Uterus (tissue), 4 donors: Measurements from ENCODE around the gene OR6B3. TPM values are rescaled to one million over a fixed set of nuclear protein-coding genes. Genes with fewer than 3 reads are reported as not detected.

Experiments used
- DNase-seq, 2 donors: peaks; one replicate each; pipeline ENCODE4 v3.0.0-alpha.2; 2019 to 2020
- H3K27ac ChIP-seq, 2 donors: fragments of 200-600 bp; sonication (generic); 1 replicate in 1 of 2; 2 replicates in 1 of 2; pipeline ENCODE4 v1.5.1; 2016 to 2018
- H3K27me3 ChIP-seq, 2 donors: fragments of 200-600 bp; sonication (generic); one replicate each; pipeline ENCODE4 v1.5.1; 2018 to 2019; ENCODE audit warnings: control low read depth in 1 of 2
- H3K36me3 ChIP-seq, 2 donors: fragments of 200-600 bp; sonication (generic); one replicate each; pipeline ENCODE4 v1.5.1; 2019; ENCODE audit warnings: control low read depth in 1 of 2
- H3K4me1 ChIP-seq, 2 donors: fragments of 200-600 bp; sonication (generic); one replicate each; pipeline ENCODE4 v1.5.1; 2018 to 2019; ENCODE audit warnings: control low read depth in 1 of 2
- H3K4me3 ChIP-seq, 2 donors: fragments of 200-600 bp; sonication (generic); 1 replicate in 1 of 2; 2 replicates in 1 of 2; pipeline ENCODE4 v1.5.1; 2018 to 2019; ENCODE audit warnings: mild to moderate bottlenecking in 1 of 2
- H3K9me3 ChIP-seq, 2 donors: fragments of 200-600 bp; sonication (generic); one replicate each; pipeline ENCODE4 v1.5.1; 2019; ENCODE audit warnings: control low read depth in 1 of 2
- POLR2A ChIP-seq, 2 donors: fragments of 450-650 bp; IDR thresholded peaks; one replicate each; pipeline ENCODE4 v1.6.1; 2016; ENCODE audit warnings: antibody characterized with exemption in 2 of 2, mild to moderate bottlenecking in 1 of 2, moderate library complexity in 1 of 2
- intact Hi-C: fragments of 100-400 bp; cut with DNase I; formaldehyde crosslinking; loops from one replicate; pipeline ENCODE4 v1.15.1; 2023; ENCODE audit warnings: low total_unique reads
- total RNA-seq, 4 donors: library from RNA; depleted of rRNA in 3 of 4; stranded (reverse); fragments of >200 nt in 3 of 4; gene quantifications; one replicate each; pipeline versions ENCODE4 v1.1.0 to v1.2.4, GENCODE V29; 2014 to 2023
- TF ChIP-seq, protein P1 (sequence below), 4 experiments: fragments of 200-600 bp in 2 of 4; fragments of 450-650 bp in 2 of 4; sonication (generic) in 2 of 4; IDR thresholded peaks; one replicate each; pipeline ENCODE4 v1.5.1; 2016 to 2019; ENCODE audit warnings: antibody characterized with exemption in 4 of 4, mild to moderate bottlenecking in 2 of 4, moderate library complexity in 1 of 4
- donor health status: DM: yes; HTN: yes; CAD: no.

Gene OR6B3
- total RNA-seq, 4 donors from 2014 or later = not detected

- Histone ChIP-seq H3K4me1 (no peaks in the 10 kb centered on the region), H3K4me3 (no peak overlapping the region), H3K27me3 (no peaks in the 10 kb centered on the region), H3K27ac (no peak overlapping the region), H3K36me3 (no peaks in the 10 kb centered on the region), H3K9me3 (no peaks in the 10 kb centered on the region)
- TF ChIP-seq POLR2A (IDR thresholded peaks at IDR 0.05) = no peak
- TF ChIP-seq, protein P1, sequence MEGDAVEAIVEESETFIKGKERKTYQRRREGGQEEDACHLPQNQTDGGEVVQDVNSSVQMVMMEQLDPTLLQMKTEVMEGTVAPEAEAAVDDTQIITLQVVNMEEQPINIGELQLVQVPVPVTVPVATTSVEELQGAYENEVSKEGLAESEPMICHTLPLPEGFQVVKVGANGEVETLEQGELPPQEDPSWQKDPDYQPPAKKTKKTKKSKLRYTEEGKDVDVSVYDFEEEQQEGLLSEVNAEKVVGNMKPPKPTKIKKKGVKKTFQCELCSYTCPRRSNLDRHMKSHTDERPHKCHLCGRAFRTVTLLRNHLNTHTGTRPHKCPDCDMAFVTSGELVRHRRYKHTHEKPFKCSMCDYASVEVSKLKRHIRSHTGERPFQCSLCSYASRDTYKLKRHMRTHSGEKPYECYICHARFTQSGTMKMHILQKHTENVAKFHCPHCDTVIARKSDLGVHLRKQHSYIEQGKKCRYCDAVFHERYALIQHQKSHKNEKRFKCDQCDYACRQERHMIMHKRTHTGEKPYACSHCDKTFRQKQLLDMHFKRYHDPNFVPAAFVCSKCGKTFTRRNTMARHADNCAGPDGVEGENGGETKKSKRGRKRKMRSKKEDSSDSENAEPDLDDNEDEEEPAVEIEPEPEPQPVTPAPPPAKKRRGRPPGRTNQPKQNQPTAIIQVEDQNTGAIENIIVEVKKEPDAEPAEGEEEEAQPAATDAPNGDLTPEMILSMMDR (IDR thresholded peaks at IDR 0.05) = no peak
- DNase-seq = no peak
- intact Hi-C loops = no loop called here
These were observed 3.4 kb upstream of the OR6B3 start for GRCh38 chr2:240056678-240057077.

DNA sequence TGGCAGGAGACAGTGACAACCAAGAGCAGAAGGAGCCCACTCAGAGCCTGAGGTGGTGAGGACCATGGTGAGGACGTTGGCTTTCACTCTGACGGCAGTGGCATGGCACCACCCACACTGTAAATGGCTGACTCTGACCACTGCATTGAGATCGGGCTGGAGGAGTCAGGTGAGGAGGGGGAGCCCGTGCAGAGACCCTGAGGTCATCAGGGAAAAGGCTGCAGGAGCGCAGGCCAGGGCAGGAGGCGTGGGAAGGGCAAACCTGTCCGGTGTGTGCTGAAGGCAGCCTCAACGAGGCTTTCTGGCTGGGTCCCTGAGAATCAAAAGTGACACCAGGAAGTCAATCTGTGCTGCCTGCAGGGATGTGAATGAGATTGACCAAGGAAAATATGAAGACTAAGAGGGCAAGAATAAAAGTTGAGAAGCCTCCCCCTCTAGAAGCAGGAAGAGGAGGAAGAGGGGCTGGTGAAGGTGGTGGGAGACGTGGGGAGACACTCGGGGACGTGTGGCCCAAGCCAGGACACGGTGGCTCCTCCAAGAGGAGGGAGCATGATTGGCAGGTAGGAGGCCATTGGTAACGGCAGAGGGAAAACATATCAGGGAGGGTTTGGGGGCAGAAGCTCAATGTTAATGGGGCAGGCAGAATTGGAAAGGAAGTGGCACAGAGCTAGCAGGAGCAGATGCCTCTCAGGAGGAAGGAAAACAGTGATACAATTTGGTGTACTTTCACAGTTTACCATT lies 2.0 kb upstream of the OR6B3 start:
- Histone ChIP-seq H3K27ac (no peak overlapping the region), H3K27me3 (peaks cover 0 to under 1% of the 10 kb centered on the region in 2 donors)

DNA sequence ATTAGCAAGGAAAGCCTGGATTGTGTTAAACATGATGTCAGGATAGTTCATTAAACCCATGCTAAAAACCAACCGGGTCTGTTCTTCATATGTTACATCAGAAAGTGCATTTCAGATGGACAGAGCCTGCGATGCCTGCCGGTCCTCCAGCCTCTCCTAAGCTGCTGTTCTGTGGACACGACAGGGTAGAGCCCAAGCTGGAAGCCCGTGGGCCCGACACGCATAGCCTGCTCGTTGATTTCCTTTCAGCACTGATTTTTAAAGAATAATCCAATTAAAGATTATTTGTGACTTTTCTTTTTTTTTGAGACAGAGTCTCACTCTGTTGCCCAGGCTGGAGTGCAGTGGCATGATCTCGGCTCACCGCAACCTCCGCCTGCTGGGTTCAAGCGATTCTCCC lies 797 bp downstream of the OR6B3 start:
- intact Hi-C loops = no loop called here
- H3K9me3 ChIP-seq = no peaks in the 10 kb centered on the region
- H3K4me1 ChIP-seq = no peaks in the 10 kb centered on the region
- H3K4me3 ChIP-seq = no peak overlapping the region
- TF ChIP-seq, protein P1 (IDR thresholded peaks at IDR 0.05) = no peak
- no peak for TF ChIP-seq POLR2A (IDR thresholded peaks at IDR 0.05)
- no peaks in the 10 kb centered on the region for H3K36me3 ChIP-seq
- H3K27ac ChIP-seq = no peak overlapping the region
- peaks cover 0 to 7% of the 10 kb centered on the region in 2 donors for H3K27me3 ChIP-seq
- DNase-seq = no peak

More for the DNA sequence above, 2.0 kb upstream of the OR6B3 start:
- H3K4me3 ChIP-seq = no peak overlapping the region
- intact Hi-C loops = no loop called here
- no peak for DNase-seq
- H3K9me3 ChIP-seq = no peaks in the 10 kb centered on the region
- no peaks in the 10 kb centered on the region for H3K4me1 ChIP-seq
- TF ChIP-seq, protein P1 (IDR thresholded peaks at IDR 0.05) = no peak
- TF ChIP-seq POLR2A (IDR thresholded peaks at IDR 0.05) = no peak
- H3K36me3 ChIP-seq = no peaks in the 10 kb centered on the region

- Histone ChIP-seq H3K4me1 (no peaks in the 10 kb centered on the region), H3K27me3 (peaks cover 0 to 7% of the 10 kb centered on the region in 2 donors), H3K27ac (no peak overlapping the region), H3K9me3 (no peaks in the 10 kb centered on the region), H3K36me3 (no peaks in the 10 kb centered on the region), H3K4me3 (no peak overlapping the region)
- no peak for DNase-seq
- TF ChIP-seq POLR2A (IDR thresholded peaks at IDR 0.05) = no peak
- TF ChIP-seq, protein P1 (IDR thresholded peaks at IDR 0.05) = no peak
- intact Hi-C loops = no loop called here
These were observed 1.6 kb downstream of the OR6B3 start for GRCh38 chr2:240051697-240052096.

GRCh38 chr2:240050278-240050677 lies 3.0 kb downstream of the OR6B3 start:
- H3K27me3 ChIP-seq = peaks cover 0 to 7% of the 10 kb centered on the region in 2 donors
- intact Hi-C loops = no loop called here
- TF ChIP-seq POLR2A (IDR thresholded peaks at IDR 0.05) = no peak
- TF ChIP-seq, protein P1 (IDR thresholded peaks at IDR 0.05) = no peak
- no peaks in the 10 kb centered on the region for H3K9me3 ChIP-seq
- no peak overlapping the region for H3K27ac ChIP-seq
- no peak overlapping the region for H3K4me3 ChIP-seq
- no peak for DNase-seq
- no peaks in the 10 kb centered on the region for H3K36me3 ChIP-seq
- no peaks in the 10 kb centered on the region for H3K4me1 ChIP-seq
